ENCODE data around the gene CR1. TPM values are rescaled to one million over a fixed set of nuclear protein-coding genes. Genes with fewer than 3 reads are reported as not detected.
"Not testable (repeated sequence)": the region's sequence is repeated elsewhere in the genome, so short reads cannot be mapped to it uniquely, and the experiment has no call there.

The CR1 gene
- total RNA-seq, 4 donors from 2014 or later: 0.49 to 1.6 (median 0.67) TPM

DNA sequence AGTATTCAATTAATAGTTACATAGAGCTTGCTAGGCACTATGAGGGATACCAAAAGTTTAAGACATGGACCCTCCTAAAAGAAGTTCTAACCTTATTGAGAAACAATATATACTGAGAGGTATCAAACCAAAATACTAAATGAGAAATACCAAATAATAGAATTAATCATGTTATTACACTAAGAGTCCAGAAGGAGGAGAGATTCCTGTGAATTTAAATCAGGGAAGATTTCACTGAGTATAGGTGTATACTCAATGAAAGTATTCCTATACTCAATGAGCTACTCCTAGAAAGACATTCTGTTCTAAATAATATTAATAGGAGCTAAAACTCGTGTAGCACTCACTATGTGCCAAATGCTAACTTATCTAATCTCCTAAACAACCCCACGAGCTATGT, 158.4 kb downstream of the CR1 start:
- intact Hi-C loops (cut with DNase I; ENCODE audit: low total_unique reads): no loop called here
- H3K4me3 ChIP-seq (ENCODE audit: low read depth, poor library complexity, severe bottlenecking): no peak overlapping the region
- no peak for DNase-seq (ENCODE audit: low spot score in 2 of 2)
- 45 to 48% methylated on average over 2 of the region's 2 CpGs for WGBS, 2 donors
- no peak for TF ChIP-seq POLR2A (IDR thresholded peaks at IDR 0.05)
- TF ChIP-seq, protein P1, sequence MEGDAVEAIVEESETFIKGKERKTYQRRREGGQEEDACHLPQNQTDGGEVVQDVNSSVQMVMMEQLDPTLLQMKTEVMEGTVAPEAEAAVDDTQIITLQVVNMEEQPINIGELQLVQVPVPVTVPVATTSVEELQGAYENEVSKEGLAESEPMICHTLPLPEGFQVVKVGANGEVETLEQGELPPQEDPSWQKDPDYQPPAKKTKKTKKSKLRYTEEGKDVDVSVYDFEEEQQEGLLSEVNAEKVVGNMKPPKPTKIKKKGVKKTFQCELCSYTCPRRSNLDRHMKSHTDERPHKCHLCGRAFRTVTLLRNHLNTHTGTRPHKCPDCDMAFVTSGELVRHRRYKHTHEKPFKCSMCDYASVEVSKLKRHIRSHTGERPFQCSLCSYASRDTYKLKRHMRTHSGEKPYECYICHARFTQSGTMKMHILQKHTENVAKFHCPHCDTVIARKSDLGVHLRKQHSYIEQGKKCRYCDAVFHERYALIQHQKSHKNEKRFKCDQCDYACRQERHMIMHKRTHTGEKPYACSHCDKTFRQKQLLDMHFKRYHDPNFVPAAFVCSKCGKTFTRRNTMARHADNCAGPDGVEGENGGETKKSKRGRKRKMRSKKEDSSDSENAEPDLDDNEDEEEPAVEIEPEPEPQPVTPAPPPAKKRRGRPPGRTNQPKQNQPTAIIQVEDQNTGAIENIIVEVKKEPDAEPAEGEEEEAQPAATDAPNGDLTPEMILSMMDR (IDR thresholded peaks at IDR 0.05): no peak

GRCh38 chr1:207658408-207658807, 162.5 kb downstream of the CR1 start:
- TF ChIP-seq, protein P1 (IDR thresholded peaks at IDR 0.05): no peak
- no peak for TF ChIP-seq POLR2A (IDR thresholded peaks at IDR 0.05)

GRCh38 chr1:207658904-207659485, 163.0 kb downstream of the CR1 start:
- TF ChIP-seq, protein P1 (IDR thresholded peaks at IDR 0.05): no peak
- TF ChIP-seq POLR2A (IDR thresholded peaks at IDR 0.05): no peak
- H3K4me3 ChIP-seq (ENCODE audit: low read depth, poor library complexity, severe bottlenecking): no peak overlapping the region
- no peak for DNase-seq (ENCODE audit: low spot score in 2 of 2)
- WGBS, 2 donors: 87 to 90% methylated on average over 8 to 9 of the region's 9 CpGs
- intact Hi-C loops (cut with DNase I; ENCODE audit: low total_unique reads): no loop called here

More at GRCh38 chr1:207658408-207658807, 162.5 kb downstream of the CR1 start:
- no peak overlapping the region for H3K4me3 ChIP-seq (ENCODE audit: low read depth, poor library complexity, severe bottlenecking)
- intact Hi-C loops (cut with DNase I; ENCODE audit: low total_unique reads): no loop called here
- no peak for DNase-seq (ENCODE audit: low spot score in 2 of 2)
- 85 to 92% methylated on average over 4 to 7 of the region's 7 CpGs for WGBS, 2 donors

- no peak overlapping the region for H3K4me3 ChIP-seq (ENCODE audit: low read depth, poor library complexity, severe bottlenecking)
- TF ChIP-seq, protein P1 (IDR thresholded peaks at IDR 0.05): no peak
- no peak for TF ChIP-seq POLR2A (IDR thresholded peaks at IDR 0.05)
- 68 to 71% methylated on average over 9 to 10 of the region's 10 CpGs for WGBS, 2 donors
- intact Hi-C loops (cut with DNase I; ENCODE audit: low total_unique reads): no loop called here
- no peak for DNase-seq (ENCODE audit: low spot score in 2 of 2)
These were observed 163.7 kb downstream of the CR1 start for GRCh38 chr1:207659545-207660153.

DNA sequence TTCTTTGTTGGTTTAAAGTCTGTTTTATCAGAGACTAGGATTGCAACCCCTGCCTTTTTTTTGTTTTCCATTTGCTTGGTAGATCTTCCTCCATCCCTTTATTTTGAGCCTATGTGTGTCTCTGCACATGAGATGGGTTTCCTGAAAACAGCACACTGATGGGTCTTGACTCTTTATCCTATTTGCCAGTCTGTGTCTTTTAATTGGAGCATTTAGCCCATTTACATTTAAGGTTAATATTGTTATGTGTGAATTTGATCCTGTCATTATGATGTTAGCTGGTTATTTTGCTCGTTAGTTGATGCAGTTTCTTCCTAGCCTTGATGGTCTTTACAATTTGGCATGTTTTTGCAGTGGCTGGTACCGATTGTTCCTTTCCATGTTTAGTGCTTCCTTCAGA, 165.5 kb downstream of the CR1 start:
- WGBS, 2 donors: 76 to 88% methylated on average over 2 of the region's 2 CpGs
- DNase-seq (ENCODE audit: low spot score in 2 of 2); intact Hi-C loops (cut with DNase I; ENCODE audit: low total_unique reads); H3K4me3 ChIP-seq (ENCODE audit: low read depth, poor library complexity, severe bottlenecking): not testable (repeated sequence)

DNA sequence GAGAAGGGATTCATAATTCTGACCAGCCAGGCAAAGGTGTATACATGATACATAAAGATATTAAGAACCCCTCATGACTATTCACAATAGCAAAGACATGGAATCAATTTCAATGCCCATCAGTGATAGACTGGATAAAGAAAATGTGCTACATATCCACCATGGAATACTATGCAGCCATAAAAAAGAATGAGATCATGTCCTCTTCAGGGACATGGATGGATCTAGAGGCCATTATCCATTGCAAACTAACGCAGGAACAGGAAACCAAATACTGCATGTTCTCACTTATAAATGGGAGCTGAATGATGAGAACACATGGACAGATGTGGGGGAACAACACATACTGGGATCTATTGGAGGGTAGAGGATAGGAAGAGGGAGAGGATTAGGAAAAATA, 170.4 kb downstream of the CR1 start:
- TF ChIP-seq, protein P1 (IDR thresholded peaks at IDR 0.05): no peak
- TF ChIP-seq POLR2A (IDR thresholded peaks at IDR 0.05): no peak
- no peak overlapping the region for H3K4me3 ChIP-seq (ENCODE audit: low read depth, poor library complexity, severe bottlenecking)
- WGBS, 2 donors: 86 to 87% methylated on average over 1 of the region's 1 CpG
- intact Hi-C loops (cut with DNase I; ENCODE audit: low total_unique reads): no loop called here
- no peak for DNase-seq (ENCODE audit: low spot score in 2 of 2)
